ENCODE measurements around the gene OOSP1.

DNA sequence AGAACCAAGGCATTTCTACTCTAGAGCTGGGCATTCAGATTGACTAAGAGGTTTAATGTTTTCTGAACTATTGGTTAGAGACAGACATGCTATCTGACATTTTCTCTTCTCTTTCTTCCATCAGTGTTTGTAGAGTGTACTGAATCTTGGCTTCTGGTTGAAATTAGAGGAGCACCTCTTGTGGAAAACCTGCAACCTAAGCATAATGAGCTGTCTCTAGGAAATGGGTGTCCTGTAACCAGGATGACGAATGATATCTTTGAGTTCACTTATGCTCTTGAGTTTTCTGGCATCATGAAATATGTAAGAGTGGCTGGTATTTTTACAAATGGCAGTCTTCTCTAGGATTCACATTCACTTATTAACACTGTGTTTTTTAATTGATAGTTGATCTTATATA lies 45.0 kb downstream of the OOSP1 start:
- TF ChIP-seq, protein P1, sequence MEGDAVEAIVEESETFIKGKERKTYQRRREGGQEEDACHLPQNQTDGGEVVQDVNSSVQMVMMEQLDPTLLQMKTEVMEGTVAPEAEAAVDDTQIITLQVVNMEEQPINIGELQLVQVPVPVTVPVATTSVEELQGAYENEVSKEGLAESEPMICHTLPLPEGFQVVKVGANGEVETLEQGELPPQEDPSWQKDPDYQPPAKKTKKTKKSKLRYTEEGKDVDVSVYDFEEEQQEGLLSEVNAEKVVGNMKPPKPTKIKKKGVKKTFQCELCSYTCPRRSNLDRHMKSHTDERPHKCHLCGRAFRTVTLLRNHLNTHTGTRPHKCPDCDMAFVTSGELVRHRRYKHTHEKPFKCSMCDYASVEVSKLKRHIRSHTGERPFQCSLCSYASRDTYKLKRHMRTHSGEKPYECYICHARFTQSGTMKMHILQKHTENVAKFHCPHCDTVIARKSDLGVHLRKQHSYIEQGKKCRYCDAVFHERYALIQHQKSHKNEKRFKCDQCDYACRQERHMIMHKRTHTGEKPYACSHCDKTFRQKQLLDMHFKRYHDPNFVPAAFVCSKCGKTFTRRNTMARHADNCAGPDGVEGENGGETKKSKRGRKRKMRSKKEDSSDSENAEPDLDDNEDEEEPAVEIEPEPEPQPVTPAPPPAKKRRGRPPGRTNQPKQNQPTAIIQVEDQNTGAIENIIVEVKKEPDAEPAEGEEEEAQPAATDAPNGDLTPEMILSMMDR (IDR thresholded peaks at IDR 0.05), result no peak
- TF ChIP-seq EZH2 (IDR thresholded peaks at IDR 0.05) (no peak), EZH2phosphoT487 (IDR thresholded peaks at IDR 0.05) (no peak)

All from neural progenitor cell (in vitro differentiated cells).